ENCODE data around the gene BICC1. TPM values are rescaled to one million over a fixed set of nuclear protein-coding genes. Genes with fewer than 3 reads are reported as not detected.

Gene BICC1
- total and polyA plus RNA-seq, 2 donors (not counting 1 experiment from before 2014, with no cell fraction given) = not detected

GRCh38 chr10:58555170-58555929 lies 42.7 kb downstream of the BICC1 start:
- Histone ChIP-seq H3K4me1 (ENCODE audit: control insufficient read depth in 2 of 2, insufficient read depth in 2 of 2, low read length in 2 of 2) (no peaks in the 10 kb centered on the region), H3K4me3 (ENCODE audit: control extremely low read depth in 1 of 5, extremely low read depth in 1 of 5, insufficient read depth in 1 of 5, low read depth in 2 of 5, low read length in 4 of 5) (no peak overlapping the region), H3K27ac (ENCODE audit: low read length in 2 of 2) (no peak overlapping the region), H3K36me3 (replicated peaks in 1 of 2; ENCODE audit: control extremely low read depth in 1 of 2, control insufficient read depth in 1 of 2, extremely low read depth in 1 of 2, insufficient read depth in 2 of 2, low read length in 1 of 2) (no peaks in the 10 kb centered on the region), H2AFZ (ENCODE audit: insufficient read depth, low read depth, low read length, poor library complexity, severe bottlenecking) (no peak overlapping the region), H3K79me2 (ENCODE audit: control insufficient read depth, insufficient read depth, low read length) (no peaks in the 10 kb centered on the region), H3K9ac (ENCODE audit: low read length) (no peak overlapping the region), H4K20me1 (ENCODE audit: control insufficient read depth, insufficient read depth, low read length, poor library complexity, severe bottlenecking) (no peaks in the 10 kb centered on the region), H3K27me3 (replicated peaks in 1 of 4; ENCODE audit: control extremely low read depth in 1 of 4, control insufficient read depth in 3 of 4, insufficient read depth in 4 of 4, low read length in 3 of 4) (no peaks in the 10 kb centered on the region), H3K4me2 (replicated peaks; ENCODE audit: low read depth, low read length, poor library complexity, severe bottlenecking) (no peak overlapping the region), H3K9me3 (ENCODE audit: control extremely low read depth in 1 of 3, control insufficient read depth in 2 of 3, insufficient read depth in 1 of 3, low read length in 2 of 3) (peaks cover 0 to 3% (median 2%) of the 10 kb centered on the region in 3 donors)
- H3K27ac Mint-ChIP-seq = no peak overlapping the region
- no peaks in the 10 kb centered on the region for H3K4me1 Mint-ChIP-seq
- no peak for ATAC-seq (ENCODE audit: low read depth)
- CTCF ChIA-PET = no interaction called here
- 100% methylated on average over 2 of the region's 4 CpGs for WGBS (ENCODE audit: insufficient coverage)
- TF ChIP-seq EZH2 (IDR thresholded peaks at IDR 0.05; ENCODE audit: borderline replicate concordance, insufficient read depth, low read depth, low read length, poor library complexity, severe bottlenecking) (no peak), CTCF (IDR thresholded peaks at IDR 0.05) (no peak)
- intact Hi-C loops (cut with micrococcal nuclease) = no loop called here
- POLR2A ChIA-PET = no interaction called here
- no peaks in the 10 kb centered on the region for H3K27me3 Mint-ChIP-seq
- H3K4me3 Mint-ChIP-seq = no peak overlapping the region
- no peaks in the 10 kb centered on the region for H3K9me3 Mint-ChIP-seq (ENCODE audit: insufficient read depth)
- DNase-seq = no peak

- H3K4me1 Mint-ChIP-seq = no peaks in the 10 kb centered on the region
- H3K4me3 Mint-ChIP-seq = no peak overlapping the region
- no peaks in the 10 kb centered on the region for H3K27me3 ChIP-seq (replicated peaks in 1 of 4; ENCODE audit: control extremely low read depth in 1 of 4, control insufficient read depth in 3 of 4, insufficient read depth in 4 of 4, low read length in 3 of 4)
- no peak for TF ChIP-seq EZH2 (IDR thresholded peaks at IDR 0.05; ENCODE audit: borderline replicate concordance, insufficient read depth, low read depth, low read length, poor library complexity, severe bottlenecking)
- ChIA-PET POLR2A (no interaction called here), CTCF (no interaction called here)
- H3K27me3 Mint-ChIP-seq = no peaks in the 10 kb centered on the region
- ATAC-seq (ENCODE audit: low read depth) (no peak), DNase-seq (no peak)
- H3K4me1 ChIP-seq (ENCODE audit: control insufficient read depth in 2 of 2, insufficient read depth in 2 of 2, low read length in 2 of 2) = no peaks in the 10 kb centered on the region
- intact Hi-C loops (cut with micrococcal nuclease) = no loop called here
- no peak overlapping the region for H3K27ac Mint-ChIP-seq
- no peak overlapping the region for H3K4me3 ChIP-seq (ENCODE audit: control extremely low read depth in 1 of 5, extremely low read depth in 1 of 5, insufficient read depth in 1 of 5, low read depth in 2 of 5, low read length in 4 of 5)
- no peaks in the 10 kb centered on the region for H3K79me2 ChIP-seq (ENCODE audit: control insufficient read depth, insufficient read depth, low read length)
- no CpG with 5 or more reads among the region's 2 CpGs for WGBS (ENCODE audit: insufficient coverage)
- H3K9me3 ChIP-seq (ENCODE audit: control extremely low read depth in 1 of 3, control insufficient read depth in 2 of 3, insufficient read depth in 1 of 3, low read length in 2 of 3) = peaks cover 0 to 3% (median 2%) of the 10 kb centered on the region in 3 donors
- H3K9me3 Mint-ChIP-seq (ENCODE audit: insufficient read depth) = peaks cover 1% of the 10 kb centered on the region
- H3K4me2 ChIP-seq (replicated peaks; ENCODE audit: low read depth, low read length, poor library complexity, severe bottlenecking) = no peak overlapping the region
- H3K9ac ChIP-seq (ENCODE audit: low read length) = no peak overlapping the region
- H3K27ac ChIP-seq (ENCODE audit: low read length in 2 of 2) = no peak overlapping the region
- H2AFZ ChIP-seq (ENCODE audit: insufficient read depth, low read depth, low read length, poor library complexity, severe bottlenecking) = no peak overlapping the region
- H4K20me1 ChIP-seq (ENCODE audit: control insufficient read depth, insufficient read depth, low read length, poor library complexity, severe bottlenecking) = no peaks in the 10 kb centered on the region
- no peaks in the 10 kb centered on the region for H3K36me3 ChIP-seq (replicated peaks in 1 of 2; ENCODE audit: control extremely low read depth in 1 of 2, control insufficient read depth in 1 of 2, extremely low read depth in 1 of 2, insufficient read depth in 2 of 2, low read length in 1 of 2)
Observed at GRCh38 chr10:58555930-58556311, 43.2 kb downstream of the BICC1 start.

All from B cell (primary cell).